ENCODE data around the gene ZNF93. TPM values are rescaled to one million over a fixed set of nuclear protein-coding genes. Genes with fewer than 3 reads are reported as not detected.

ZNF93 gene
- total and polyA plus RNA-seq, 2 of the 8 experiments (the other 6 are each of a cell fraction or from before 2014, with no cell fraction given): 40.8 to 61.8 TPM

DNA sequence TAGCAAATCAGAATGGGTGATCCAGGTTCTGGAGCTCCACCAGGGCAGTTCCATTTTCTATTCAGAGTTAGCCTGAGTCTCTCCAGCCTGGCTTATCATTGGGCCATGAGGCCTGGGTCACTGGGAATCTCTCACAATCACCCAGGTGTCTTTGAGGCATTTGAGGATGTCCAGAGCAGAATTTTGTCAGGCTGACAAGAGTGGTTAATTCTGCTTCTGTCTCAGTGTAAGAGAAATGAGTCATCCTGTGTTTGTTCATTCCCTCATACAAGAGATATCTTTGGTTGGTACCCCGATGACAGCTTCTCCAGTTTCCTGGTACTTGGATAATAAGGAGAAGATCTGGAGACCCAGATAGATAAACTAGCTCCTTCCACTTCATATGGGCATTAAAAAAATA lies 10.4 kb downstream of the ZNF93 start:
- Histone ChIP-seq H3K27ac (ENCODE audit: low read depth, low read length) (no peak overlapping the region), H3K14ac (ENCODE audit: insufficient read length) (no peak overlapping the region), H3K23me2 (ENCODE audit: low read depth, low read length) (no peaks in the 10 kb centered on the region), H3K4ac (replicated peaks; ENCODE audit: insufficient read length, low read depth, low read length) (no peak overlapping the region), H4K5ac (ENCODE audit: insufficient read length, low read depth, low read length) (no peak overlapping the region), H3K18ac (ENCODE audit: extremely low read depth, low read length) (no peak overlapping the region), H4K91ac (replicated peaks; ENCODE audit: insufficient read length, low read length) (no peak overlapping the region), H2AK5ac (ENCODE audit: low read depth, low read length) (no peak overlapping the region), H2BK20ac (ENCODE audit: low read length) (no peak overlapping the region), H3K23ac (ENCODE audit: insufficient read length) (no peak overlapping the region), H4K20me1 (replicated peaks in 1 of 2; ENCODE audit: control insufficient read depth in 1 of 2, insufficient read depth in 2 of 2, low read length in 2 of 2) (peaks cover 9 to 18% of the 10 kb centered on the region in 2 experiments), H3K79me1 (ENCODE audit: low read depth, low read length) (no peaks in the 10 kb centered on the region), H3K9me3 (ENCODE audit: insufficient read depth in 2 of 2, low read depth in 1 of 2, low read length in 1 of 2) (no peaks in the 10 kb centered on the region), H3K27me3 (replicated peaks in 1 of 4; ENCODE audit: control insufficient read depth in 3 of 4, extremely low read depth in 1 of 4, insufficient read depth in 3 of 4, low read length in 3 of 4) (no peaks in the 10 kb centered on the region), H2BK15ac (ENCODE audit: low read length) (no peak overlapping the region), H3K56ac (replicated peaks; ENCODE audit: insufficient read length, low read depth, low read length) (no peak overlapping the region), H4K8ac (ENCODE audit: extremely low read depth, insufficient read depth, low read length) (no peak overlapping the region), H3K4me2 (ENCODE audit: insufficient read depth in 1 of 2, low read depth in 2 of 2, low read length in 2 of 2) (no peak overlapping the region), H2AFZ (ENCODE audit: low read length) (no peak overlapping the region), H2BK12ac (ENCODE audit: low read depth, low read length) (no peak overlapping the region), H2BK120ac (replicated peaks; ENCODE audit: low read depth, low read length) (no peak overlapping the region), H3K4me1 (replicated peaks in 1 of 4; ENCODE audit: control insufficient read depth in 3 of 4, insufficient read depth in 4 of 4, low read length in 3 of 4) (peaks cover 0 to 2% (median 0%) of the 10 kb centered on the region in 4 experiments; a peak in 1 of 7 replicates), H3K4me3 (ENCODE audit: extremely low read depth in 1 of 4, insufficient read depth in 2 of 4, low read depth in 3 of 4, low read length in 4 of 4) (no peak overlapping the region), H3K79me2 (ENCODE audit: control insufficient read depth in 1 of 2, insufficient read depth in 2 of 2, low read length in 2 of 2) (peaks cover 22 to 98% of the 10 kb centered on the region in 2 experiments), H3K36me3 (ENCODE audit: control insufficient read depth in 2 of 4, insufficient read depth in 4 of 4, low read length in 3 of 4) (peaks cover 4 to 13% (median 7%) of the 10 kb centered on the region in 4 experiments; a peak in 7 of 8 replicates), H2BK5ac (ENCODE audit: low read depth, low read length) (no peak overlapping the region), H3K9ac (replicated peaks in 1 of 4; ENCODE audit: extremely low read depth in 1 of 4, low read depth in 3 of 4, low read length in 3 of 4) (no peak overlapping the region)
- DNase-seq (ENCODE audit: low read depth in 1 of 2, low spot score in 2 of 2) (no peak), FAIRE-seq (no peak)
- ChIA-PET CTCF (ENCODE audit: partially characterized antibody) (interaction anchor here (0.6 to 1.9 kb wide), 4 partner anchors 9 to 48 kb away, joined by 3 to 6 read pairs (median 4); partner anchors contain the start of gene ZNF93), POLR2A (ENCODE audit: partially characterized antibody) (interaction anchor here (1.0 to 9.9 kb wide), 4 partner anchors 10 to 50 kb away, joined by 3 to 127 read pairs (median 4); partner anchors contain the start of genes ZNF253 and ZNF93)
- WGBS, 2 experiments (ENCODE audit: extremely low coverage in 1 of 2, insufficient coverage in 1 of 2, insufficient read length in 1 of 2, insufficient replicate concordance in 2 of 2, low coverage in 1 of 2, low lambda C conversion rate in 2 of 2, missing lambda C conversion rate in 1 of 2): 95% methylated on average over 1 of the region's 1 CpG; no CpG with 5 or more reads in 1 of the 2 experiments
- TF ChIP-seq SUZ12 (IDR thresholded peaks at IDR 0.05; ENCODE audit: low read length): no peak
- TF ChIP-seq TBP (IDR thresholded peaks at IDR 0.05; ENCODE audit: low read depth, low read length): no peak
- TF ChIP-seq TAF7 (optimal IDR thresholded peaks at IDR 0.05; ENCODE audit: borderline replicate concordance, low read depth, low read length): no peak
- peak in 1 of 2 experiments; percentile 54; a peak in 1 of 3 replicates for TF ChIP-seq POLR2A (IDR thresholded peaks at IDR 0.05; ENCODE audit: control extremely low read depth in 1 of 2, low read depth in 2 of 2, low read length in 2 of 2)
- TF ChIP-seq HDAC2 (IDR thresholded peaks at IDR 0.05; ENCODE audit: borderline replicate concordance in 1 of 2, low read depth in 2 of 2, low read length in 2 of 2): no peak
- no peak for TF ChIP-seq TEAD4 (IDR thresholded peaks at IDR 0.05; ENCODE audit: low read depth, low read length)
- peak; percentile 71; the same call in 1 of the 2 replicates for TF ChIP-seq POLR2AphosphoS5 (IDR thresholded peaks at IDR 0.05; ENCODE audit: low read depth, low read length)
- TF ChIP-seq POU5F1 (IDR thresholded peaks at IDR 0.05; ENCODE audit: low read depth, low read length): no peak
- TF ChIP-seq, protein P1, sequence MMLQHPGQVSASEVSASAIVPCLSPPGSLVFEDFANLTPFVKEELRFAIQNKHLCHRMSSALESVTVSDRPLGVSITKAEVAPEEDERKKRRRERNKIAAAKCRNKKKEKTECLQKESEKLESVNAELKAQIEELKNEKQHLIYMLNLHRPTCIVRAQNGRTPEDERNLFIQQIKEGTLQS (IDR thresholded peaks at IDR 0.05; ENCODE audit: insufficient read depth, low read depth, low read length): no peak
- no peak for TF ChIP-seq KDM1A (IDR thresholded peaks at IDR 0.05; ENCODE audit: borderline replicate concordance, low read length)
- no peak for TF ChIP-seq CEBPB (IDR thresholded peaks at IDR 0.05; ENCODE audit: low read depth, low read length)

Data from H1 (cell line).